ENCODE data around the gene MICAL3.
"Not testable (repeated sequence)": the region's sequence is repeated elsewhere in the genome, so short reads cannot be mapped to it uniquely, and the experiment has no call there.

Gene MICAL3

GRCh38 chr22:18060646-18061620 lies 36.6 kb upstream of the MICAL3 start:
- Histone ChIP-seq H3K4me3 (no peak overlapping the region), H3K9ac (no peak overlapping the region), H3K27ac (no peak overlapping the region), H3K9me3 (no peaks in the 10 kb centered on the region), H3K4me1 (peaks cover 31% of the 10 kb centered on the region), H3K36me3 (no peaks in the 10 kb centered on the region), H3K4me2 (no peak overlapping the region), H4K20me1 (no peaks in the 10 kb centered on the region), H3K27me3 (no peaks in the 10 kb centered on the region)
- no peak for TF ChIP-seq Cebpa-rat (IDR thresholded peaks at IDR 0.05)

DNA sequence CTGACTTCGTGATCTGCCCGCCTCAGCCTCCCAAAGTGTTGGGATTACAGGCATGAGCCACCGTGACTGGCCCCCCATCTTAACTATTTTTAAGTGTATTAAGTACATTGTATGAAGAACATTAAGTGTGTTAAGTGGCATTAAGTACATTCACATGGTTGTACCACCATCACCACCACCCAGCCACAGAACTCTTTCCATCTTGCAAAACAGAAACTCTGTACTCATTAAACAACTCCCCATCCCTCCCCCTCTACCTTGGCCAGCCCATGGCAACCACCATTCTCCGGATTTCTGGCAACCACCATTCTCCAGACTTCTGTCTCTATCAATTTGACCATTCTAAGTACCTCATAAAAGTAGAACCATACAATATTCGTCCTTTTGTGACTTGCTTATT lies 35.6 kb upstream of the MICAL3 start:
- Histone ChIP-seq H3K4me2 (no peak overlapping the region), H3K27ac (no peak overlapping the region), H3K4me1 (peaks cover 22% of the 10 kb centered on the region), H3K4me3 (no peak overlapping the region), H3K9ac (no peak overlapping the region), H3K36me3 (no peaks in the 10 kb centered on the region), H4K20me1 (no peaks in the 10 kb centered on the region), H3K9me3 (no peaks in the 10 kb centered on the region), H3K27me3 (no peaks in the 10 kb centered on the region)
- no peak for TF ChIP-seq Cebpa-rat (IDR thresholded peaks at IDR 0.05)

DNA sequence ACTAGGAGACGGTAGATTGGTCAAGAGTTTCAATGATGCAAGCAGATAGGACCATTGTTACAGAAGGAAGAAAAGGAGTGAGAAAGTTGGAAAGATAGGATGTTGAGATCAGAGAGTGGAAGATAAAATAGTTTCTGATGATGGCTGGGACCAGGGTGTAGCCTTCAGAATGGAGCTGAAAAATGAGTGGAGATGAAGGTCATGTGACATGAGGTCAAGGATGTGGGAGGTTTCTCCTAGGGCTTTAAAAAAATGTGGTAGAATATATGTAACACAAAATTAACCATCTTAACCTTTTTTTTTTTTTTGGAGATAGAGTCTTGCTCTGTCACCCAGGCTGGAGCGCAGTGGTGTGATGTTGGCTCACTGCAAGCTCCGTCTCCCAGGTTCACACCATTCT lies 35.1 kb upstream of the MICAL3 start:
- no peak overlapping the region for H3K27ac ChIP-seq
- H3K27me3 ChIP-seq, result no peaks in the 10 kb centered on the region
- H3K36me3 ChIP-seq, result no peaks in the 10 kb centered on the region
- peaks cover 17% of the 10 kb centered on the region for H3K4me1 ChIP-seq
- H4K20me1 ChIP-seq, result no peaks in the 10 kb centered on the region
- H3K4me3 ChIP-seq, result no peak overlapping the region
- H3K9ac ChIP-seq, result no peak overlapping the region
- no peak for TF ChIP-seq Cebpa-rat (IDR thresholded peaks at IDR 0.05)
- H3K9me3 ChIP-seq, result no peaks in the 10 kb centered on the region
- no peak overlapping the region for H3K4me2 ChIP-seq

DNA sequence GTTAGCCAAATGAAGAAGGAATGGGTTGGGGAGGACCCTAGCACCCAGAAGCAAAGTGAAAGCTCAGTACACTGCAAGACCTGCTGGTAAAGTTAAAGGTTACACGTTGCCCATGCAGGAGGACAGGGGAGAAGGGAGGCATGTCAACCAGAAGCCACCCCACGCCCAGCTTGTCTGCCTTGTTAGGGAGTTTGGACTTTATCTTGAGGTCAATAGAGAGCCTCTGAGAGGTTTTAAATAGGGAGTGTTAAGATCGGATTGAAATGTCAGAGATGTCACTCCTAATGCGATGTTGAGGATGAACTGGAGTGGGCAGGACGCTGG lies 34.7 kb upstream of the MICAL3 start:
- H3K9me3 ChIP-seq, result no peaks in the 10 kb centered on the region
- H3K4me1 ChIP-seq, result peaks cover 16% of the 10 kb centered on the region
- H3K4me2 ChIP-seq, result no peak overlapping the region
- no peaks in the 10 kb centered on the region for H3K36me3 ChIP-seq
- H3K27me3 ChIP-seq, result no peaks in the 10 kb centered on the region
- TF ChIP-seq Cebpa-rat (IDR thresholded peaks at IDR 0.05), result no peak
- no peak overlapping the region for H3K9ac ChIP-seq
- no peak overlapping the region for H3K4me3 ChIP-seq
- no peaks in the 10 kb centered on the region for H4K20me1 ChIP-seq
- no peak overlapping the region for H3K27ac ChIP-seq

DNA sequence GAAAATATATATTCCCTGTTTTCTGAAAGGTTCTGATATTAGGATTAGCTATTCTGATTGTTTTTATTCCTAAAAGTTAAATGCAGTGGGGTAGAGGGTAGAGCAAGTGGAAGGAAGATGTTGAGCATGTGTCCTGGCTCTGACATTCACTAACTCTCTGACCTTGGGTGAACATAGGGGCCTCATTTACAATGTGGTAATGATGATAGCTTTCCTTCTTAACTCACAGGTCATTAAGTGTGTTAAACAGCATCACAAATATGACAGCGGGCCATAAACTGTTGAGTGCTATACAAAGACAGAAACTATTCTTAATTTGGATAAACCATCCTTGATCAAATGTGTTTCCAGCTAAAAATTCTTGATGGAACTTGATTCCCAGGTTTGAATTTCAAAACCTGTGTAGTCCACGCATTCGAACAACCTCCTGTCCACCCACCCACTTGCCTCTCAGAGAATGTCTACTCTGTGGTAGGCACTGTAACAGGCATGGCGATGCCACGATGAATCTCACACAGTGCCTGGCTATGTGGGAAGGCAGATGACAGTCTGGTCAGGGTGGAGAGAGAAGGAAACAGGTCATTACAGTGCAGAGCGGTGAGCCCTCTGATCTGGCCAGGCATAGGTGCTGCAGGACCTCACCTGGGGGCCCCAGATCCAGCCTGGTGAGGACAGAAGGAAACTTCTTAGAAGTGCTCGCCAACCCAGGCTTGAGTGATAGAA lies 34.2 kb upstream of the MICAL3 start:
- Histone ChIP-seq H3K27ac (no peak overlapping the region), H3K27me3 (no peaks in the 10 kb centered on the region), H3K9me3 (no peaks in the 10 kb centered on the region), H3K36me3 (no peaks in the 10 kb centered on the region), H3K9ac (no peak overlapping the region), H3K4me3 (no peak overlapping the region), H4K20me1 (no peaks in the 10 kb centered on the region), H3K4me1 (peaks cover 14% of the 10 kb centered on the region), H3K4me2 (no peak overlapping the region)
- no peak for TF ChIP-seq Cebpa-rat (IDR thresholded peaks at IDR 0.05)

DNA sequence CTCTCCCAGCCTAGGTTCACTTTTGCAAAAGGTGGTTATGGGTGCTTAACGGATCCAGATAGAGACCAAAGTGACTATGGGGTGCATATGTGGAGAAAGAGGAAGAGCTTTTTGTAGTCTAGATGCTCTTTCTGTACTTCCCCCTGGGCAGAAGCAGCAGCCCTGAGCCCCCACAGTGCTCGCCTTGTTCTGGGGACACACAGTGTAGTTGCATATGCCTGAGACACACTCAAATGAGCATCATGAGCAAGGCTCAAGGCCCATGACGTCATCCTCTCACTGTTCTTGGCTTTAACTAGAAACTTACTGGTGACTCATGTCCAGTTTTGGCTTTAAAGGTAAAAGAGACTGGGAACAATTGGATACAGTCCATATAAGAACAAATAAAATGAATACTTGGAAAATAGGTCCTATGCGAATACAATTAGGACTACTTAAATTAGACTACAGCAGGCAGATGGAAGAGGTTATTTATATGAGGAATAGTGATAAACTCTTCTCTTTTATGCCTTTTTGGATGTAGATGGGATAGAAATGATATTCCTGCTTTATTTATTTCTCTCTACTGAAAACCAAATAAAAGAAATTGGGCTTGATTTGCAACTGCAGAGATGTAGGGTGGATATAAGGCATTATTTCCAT lies 33.3 kb upstream of the MICAL3 start:
- H4K20me1 ChIP-seq, result no peaks in the 10 kb centered on the region
- H3K27me3 ChIP-seq, result no peaks in the 10 kb centered on the region
- no peak for TF ChIP-seq Cebpa-rat (IDR thresholded peaks at IDR 0.05)
- no peak overlapping the region for H3K4me3 ChIP-seq
- H3K36me3 ChIP-seq, result no peaks in the 10 kb centered on the region
- no peak overlapping the region for H3K27ac ChIP-seq
- H3K9me3 ChIP-seq, result no peaks in the 10 kb centered on the region
- no peak overlapping the region for H3K4me2 ChIP-seq
- H3K9ac ChIP-seq, result no peak overlapping the region
- H3K4me1 ChIP-seq, result peaks cover 12% of the 10 kb centered on the region

GRCh38 chr22:18056807-18057474 lies 32.6 kb upstream of the MICAL3 start:
- Histone ChIP-seq H3K4me1 (peaks cover 12% of the 10 kb centered on the region), H3K9ac (no peak overlapping the region), H3K4me2 (peak overlapping the region; percentile 4; the same call in 1 of the 2 replicates), H3K27ac (no peak overlapping the region), H3K4me3 (no peak overlapping the region), H3K9me3 (no peaks in the 10 kb centered on the region), H3K27me3 (no peaks in the 10 kb centered on the region), H4K20me1 (no peaks in the 10 kb centered on the region), H3K36me3 (no peaks in the 10 kb centered on the region)
- no peak for TF ChIP-seq Cebpa-rat (IDR thresholded peaks at IDR 0.05)

DNA sequence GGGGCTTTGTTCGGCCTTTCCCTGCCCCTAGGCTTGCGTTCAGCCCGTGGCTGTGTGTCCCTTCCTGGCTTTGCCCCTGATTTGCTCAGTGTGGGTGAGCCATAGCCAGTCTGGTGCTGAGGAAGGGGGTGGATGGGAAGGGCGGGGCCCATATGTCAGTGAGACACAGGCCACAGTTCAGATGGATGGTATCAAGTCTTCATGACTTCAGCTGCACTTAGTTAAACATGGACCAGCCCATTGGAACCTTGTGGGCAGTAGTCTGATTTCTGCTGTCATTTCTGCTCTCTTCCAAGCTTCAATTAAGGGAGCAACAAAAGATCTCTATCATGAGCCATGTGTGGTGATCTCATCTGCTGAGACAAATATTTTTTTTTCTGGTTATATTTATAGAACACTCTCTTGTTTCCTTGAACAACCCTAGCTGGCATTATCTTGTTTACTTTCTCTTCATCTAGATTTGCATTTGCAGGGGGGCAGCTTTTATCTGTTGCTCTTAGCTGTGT lies 31.9 kb upstream of the MICAL3 start:
- Histone ChIP-seq H3K9me3 (no peaks in the 10 kb centered on the region), H3K4me1 (peaks cover 12% of the 10 kb centered on the region), H3K27me3 (no peaks in the 10 kb centered on the region), H3K4me3 (no peak overlapping the region), H3K36me3 (no peaks in the 10 kb centered on the region), H3K9ac (no peak overlapping the region), H4K20me1 (no peaks in the 10 kb centered on the region), H3K27ac (no peak overlapping the region), H3K4me2 (peak overlapping the region; percentile 4; the same call in 1 of the 2 replicates)
- no peak for TF ChIP-seq Cebpa-rat (IDR thresholded peaks at IDR 0.05)

DNA sequence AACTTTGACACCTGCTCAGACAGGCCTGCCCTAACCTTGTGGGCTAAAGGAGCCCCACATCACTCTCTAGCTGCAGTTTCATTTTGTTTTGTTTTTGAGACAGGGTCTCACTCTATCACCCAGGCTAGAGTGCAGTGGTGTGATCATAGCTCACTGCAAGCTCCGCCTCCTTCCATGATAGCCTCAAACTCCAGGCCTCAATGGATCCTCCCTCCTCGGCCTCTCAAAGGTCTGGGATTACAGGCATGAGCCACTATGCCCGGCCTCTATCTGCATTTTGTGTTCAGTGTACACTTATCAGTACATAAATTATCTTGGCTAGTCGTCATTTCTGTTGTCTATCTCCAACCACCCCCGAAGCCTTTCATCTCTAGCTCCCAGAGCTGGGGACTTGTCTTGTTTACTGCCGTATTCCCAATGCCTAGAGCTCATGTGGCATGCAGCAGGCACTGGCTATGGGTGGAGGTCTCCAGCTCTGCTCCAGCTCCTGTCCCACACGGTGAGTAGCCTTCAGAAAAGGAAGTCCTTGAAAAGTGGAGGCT lies 31.3 kb upstream of the MICAL3 start:
- H3K36me3 ChIP-seq, result no peaks in the 10 kb centered on the region
- no peak overlapping the region for H3K4me2 ChIP-seq
- H3K4me3 ChIP-seq, result no peak overlapping the region
- H3K27me3 ChIP-seq, result no peaks in the 10 kb centered on the region
- H3K9ac ChIP-seq, result no peak overlapping the region
- H4K20me1 ChIP-seq, result no peaks in the 10 kb centered on the region
- H3K27ac ChIP-seq, result no peak overlapping the region
- H3K4me1 ChIP-seq, result peaks cover 12% of the 10 kb centered on the region
- no peak for TF ChIP-seq Cebpa-rat (IDR thresholded peaks at IDR 0.05)
- no peaks in the 10 kb centered on the region for H3K9me3 ChIP-seq

DNA sequence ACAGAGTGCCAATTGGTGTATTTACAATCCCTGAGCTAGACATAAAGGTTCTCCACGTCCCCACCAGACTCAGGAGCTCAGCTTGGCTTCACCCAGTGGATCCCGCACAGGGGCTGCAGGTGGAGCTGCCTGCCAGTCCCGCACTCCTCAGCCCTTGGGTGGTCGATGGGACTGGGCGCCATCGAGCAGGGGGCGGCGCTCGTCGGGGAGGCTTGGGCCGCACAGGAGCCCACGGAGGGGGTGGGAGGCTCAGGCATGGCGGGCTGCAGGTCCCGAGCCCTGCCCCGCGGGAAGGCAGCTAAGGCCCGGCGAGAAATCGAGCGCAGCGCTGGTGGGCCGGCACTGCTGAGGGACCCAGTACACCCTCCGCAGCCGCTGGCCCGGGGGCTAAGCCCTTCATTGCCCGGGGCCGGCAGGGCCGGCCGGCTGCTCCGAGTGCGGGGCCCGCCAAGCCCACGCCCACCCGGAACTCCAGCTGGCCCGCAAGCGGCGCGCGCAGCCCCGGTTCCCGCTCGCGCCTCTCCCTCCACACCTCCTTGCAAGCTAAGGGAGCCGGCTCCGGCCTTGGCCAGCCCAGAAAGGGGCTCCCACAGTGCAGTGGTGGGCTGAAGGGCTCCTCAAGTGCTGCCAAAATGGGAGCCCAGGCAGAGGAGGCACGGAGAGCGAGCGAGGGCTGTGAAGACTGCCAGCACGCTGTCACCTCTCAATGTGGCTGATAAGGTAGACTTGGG lies 29.0 kb upstream of the MICAL3 start:
- H3K36me3 ChIP-seq, H4K20me1 ChIP-seq, H3K27me3 ChIP-seq, H3K4me3 ChIP-seq, H3K27ac ChIP-seq, H3K9me3 ChIP-seq, H3K9ac ChIP-seq, H3K4me2 ChIP-seq: not testable (repeated sequence)
- H3K4me1 ChIP-seq, result peaks cover 12% of the 10 kb centered on the region

- not testable (repeated sequence) for H3K4me1 ChIP-seq, H4K20me1 ChIP-seq, H3K9me3 ChIP-seq, H3K36me3 ChIP-seq, H3K9ac ChIP-seq, H3K4me2 ChIP-seq, H3K27ac ChIP-seq, H3K4me3 ChIP-seq, H3K27me3 ChIP-seq
Observed at GRCh38 chr22:18051113-18051512, 26.8 kb upstream of the MICAL3 start.

Measured in BLaER1 (cell line).